22Rv1 (cell line): ENCODE results near the gene FKBP9.
"Not testable (repeated sequence)": the region's sequence is repeated elsewhere in the genome, so short reads cannot be mapped to it uniquely, and the experiment has no call there.

Source experiments
- H3K27ac ChIP-seq: fragments of 450-650 bp; 2 replicates; pipeline ENCODE4 v1.5.1; 2017
- ZFX ChIP-seq: fragments of 450-650 bp; IDR thresholded peaks from 2 replicates; pipeline ENCODE4 v1.6.1; 2017; ENCODE audit warnings: antibody characterized with exemption, borderline replicate concordance
- TF ChIP-seq, protein P1 (sequence below): fragments of 450-650 bp; IDR thresholded peaks from 2 replicates; pipeline ENCODE4 v1.5.1; 2017; ENCODE audit warnings: mild to moderate bottlenecking

FKBP9 gene

DNA sequence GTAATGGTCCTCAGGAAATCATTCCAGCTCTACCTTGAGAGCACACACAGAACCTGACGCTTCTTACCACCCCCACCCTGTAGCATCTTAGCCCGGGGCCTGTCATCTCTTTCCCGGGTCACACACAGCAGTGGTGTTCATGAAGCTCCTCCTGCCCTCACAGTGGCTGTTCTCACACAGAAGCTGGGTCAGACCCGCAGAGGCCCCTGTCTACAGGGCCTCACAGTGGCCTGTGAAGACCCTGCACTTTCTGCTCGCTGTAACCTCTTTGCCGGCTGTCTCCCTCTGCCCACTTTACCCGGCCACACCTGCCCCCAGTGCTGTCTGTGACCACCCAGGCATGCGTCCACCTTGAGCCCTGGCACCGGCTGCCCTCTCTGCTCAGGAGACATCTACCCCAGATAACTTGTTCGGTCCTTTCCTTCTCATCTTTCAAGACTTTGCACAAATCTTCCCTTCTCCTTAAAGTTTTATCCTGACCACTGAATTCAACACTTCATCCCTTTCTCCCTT, 46.9 kb downstream of the FKBP9 start:
- H3K27ac ChIP-seq, result not testable (repeated sequence)

DNA sequence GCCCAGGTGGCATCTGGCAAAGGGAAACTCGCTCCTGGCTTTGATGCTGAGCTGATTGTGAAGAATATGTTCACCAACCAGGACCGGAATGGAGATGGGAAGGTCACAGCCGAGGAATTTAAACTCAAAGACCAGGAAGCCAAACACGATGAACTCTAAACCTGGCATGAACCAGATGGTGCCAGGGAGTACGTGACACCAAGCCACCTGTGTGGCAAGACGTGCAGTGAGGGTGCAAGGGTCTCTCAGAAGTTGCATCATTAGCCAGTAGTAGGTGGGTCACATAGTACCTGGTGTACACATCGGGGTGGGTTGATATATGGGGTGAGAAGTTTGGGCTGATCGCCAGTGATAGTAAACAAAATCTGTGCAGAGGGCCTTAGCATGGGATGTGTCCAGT, 48.0 kb downstream of the FKBP9 start:
- H3K27ac ChIP-seq, result not testable (repeated sequence)

DNA sequence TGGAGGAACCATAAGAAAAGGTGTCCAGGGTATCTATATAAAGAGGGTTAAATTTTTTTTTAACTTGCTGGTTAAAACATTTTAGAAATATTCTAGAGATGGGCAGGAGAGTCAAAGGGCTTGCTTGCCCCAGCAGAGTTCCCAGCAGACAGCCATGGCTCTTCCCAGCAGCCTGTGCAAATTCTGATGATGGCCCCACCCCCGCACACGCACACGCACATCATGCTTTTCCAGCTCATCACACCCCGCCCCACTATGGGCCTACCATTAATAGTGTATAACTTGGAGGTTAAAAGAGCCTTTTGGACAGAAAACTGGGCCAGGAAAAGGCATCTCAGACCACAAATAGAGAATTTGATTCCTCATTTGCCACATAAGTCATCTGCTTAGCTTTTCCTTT, 48.5 kb downstream of the FKBP9 start:
- H3K27ac ChIP-seq, result not testable (repeated sequence)

DNA sequence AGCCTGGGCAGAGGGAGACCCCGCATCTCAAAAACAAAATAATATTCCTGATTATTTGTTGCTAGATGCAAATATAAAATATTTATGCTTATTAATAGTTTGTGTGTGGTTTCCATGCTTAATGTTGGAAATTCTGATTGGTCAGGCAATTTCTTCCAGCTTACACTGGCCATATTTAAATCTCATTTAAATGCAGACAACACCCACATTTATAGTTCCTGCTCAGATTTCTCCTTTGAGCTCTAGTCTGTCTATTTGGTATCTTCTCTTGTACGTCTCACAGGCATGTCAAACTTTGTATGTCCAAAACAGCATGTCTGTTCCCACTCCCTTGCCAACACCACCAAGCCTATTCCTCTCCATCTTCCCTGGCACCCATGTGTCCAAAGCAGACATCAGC, 52.5 kb downstream of the FKBP9 start:
- no peak overlapping the region for H3K27ac ChIP-seq
- TF ChIP-seq, protein P1, sequence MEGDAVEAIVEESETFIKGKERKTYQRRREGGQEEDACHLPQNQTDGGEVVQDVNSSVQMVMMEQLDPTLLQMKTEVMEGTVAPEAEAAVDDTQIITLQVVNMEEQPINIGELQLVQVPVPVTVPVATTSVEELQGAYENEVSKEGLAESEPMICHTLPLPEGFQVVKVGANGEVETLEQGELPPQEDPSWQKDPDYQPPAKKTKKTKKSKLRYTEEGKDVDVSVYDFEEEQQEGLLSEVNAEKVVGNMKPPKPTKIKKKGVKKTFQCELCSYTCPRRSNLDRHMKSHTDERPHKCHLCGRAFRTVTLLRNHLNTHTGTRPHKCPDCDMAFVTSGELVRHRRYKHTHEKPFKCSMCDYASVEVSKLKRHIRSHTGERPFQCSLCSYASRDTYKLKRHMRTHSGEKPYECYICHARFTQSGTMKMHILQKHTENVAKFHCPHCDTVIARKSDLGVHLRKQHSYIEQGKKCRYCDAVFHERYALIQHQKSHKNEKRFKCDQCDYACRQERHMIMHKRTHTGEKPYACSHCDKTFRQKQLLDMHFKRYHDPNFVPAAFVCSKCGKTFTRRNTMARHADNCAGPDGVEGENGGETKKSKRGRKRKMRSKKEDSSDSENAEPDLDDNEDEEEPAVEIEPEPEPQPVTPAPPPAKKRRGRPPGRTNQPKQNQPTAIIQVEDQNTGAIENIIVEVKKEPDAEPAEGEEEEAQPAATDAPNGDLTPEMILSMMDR, result no peak
- TF ChIP-seq ZFX, result no peak

GRCh38 chr7:33012364-33012763, 55.1 kb downstream of the FKBP9 start:
- TF ChIP-seq, protein P1, result no peak
- no peak for TF ChIP-seq ZFX
- no peak overlapping the region for H3K27ac ChIP-seq

DNA sequence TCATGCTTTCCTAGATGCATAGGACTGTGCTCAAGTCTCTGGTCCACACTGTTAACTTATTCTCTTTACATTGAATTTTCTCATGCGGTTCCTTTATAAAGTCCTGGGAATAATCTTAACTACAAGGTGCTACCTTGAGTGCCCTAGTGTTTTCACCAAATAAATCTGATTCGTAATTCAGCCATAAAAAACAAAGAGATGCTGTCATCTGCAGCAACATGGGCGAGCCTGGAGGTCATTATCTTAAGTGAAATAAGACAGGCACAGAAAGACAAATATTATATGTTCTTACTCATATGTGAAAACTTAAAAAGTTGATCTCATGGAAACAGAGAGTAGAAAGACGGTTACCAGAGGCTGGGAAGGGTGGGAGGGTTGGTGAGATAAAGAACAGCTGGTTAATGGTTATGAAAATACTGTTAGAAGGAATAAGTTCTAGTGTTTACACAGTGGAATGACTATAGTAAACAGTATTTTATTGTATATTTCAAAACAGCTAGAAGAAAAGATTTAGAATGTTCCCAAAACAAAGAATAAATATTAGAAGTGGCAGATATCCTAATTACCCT, 67.0 kb downstream of the FKBP9 start:
- H3K27ac ChIP-seq, result no peak overlapping the region
- no peak for TF ChIP-seq ZFX
- TF ChIP-seq, protein P1, result no peak

DNA sequence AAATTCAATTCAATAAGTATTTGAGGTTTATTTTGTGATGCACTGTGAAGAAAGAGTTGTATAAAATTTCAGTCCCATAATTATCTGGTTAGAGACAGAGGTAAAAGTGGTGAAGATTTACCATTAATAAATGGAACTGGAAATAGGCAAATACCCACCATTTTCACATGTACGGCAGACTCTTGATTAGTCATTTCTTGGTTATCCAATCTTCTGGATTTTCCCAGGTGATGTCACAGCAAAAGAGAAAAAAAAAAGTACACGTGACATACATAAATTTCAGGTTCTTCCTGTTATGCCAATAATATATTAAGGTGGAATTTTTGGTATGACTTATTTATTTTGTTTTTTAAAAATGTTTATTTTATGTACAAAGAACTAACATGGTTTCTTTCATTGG, 78.5 kb downstream of the FKBP9 start:
- no peak for TF ChIP-seq ZFX
- TF ChIP-seq, protein P1, result no peak
- no peak overlapping the region for H3K27ac ChIP-seq

DNA sequence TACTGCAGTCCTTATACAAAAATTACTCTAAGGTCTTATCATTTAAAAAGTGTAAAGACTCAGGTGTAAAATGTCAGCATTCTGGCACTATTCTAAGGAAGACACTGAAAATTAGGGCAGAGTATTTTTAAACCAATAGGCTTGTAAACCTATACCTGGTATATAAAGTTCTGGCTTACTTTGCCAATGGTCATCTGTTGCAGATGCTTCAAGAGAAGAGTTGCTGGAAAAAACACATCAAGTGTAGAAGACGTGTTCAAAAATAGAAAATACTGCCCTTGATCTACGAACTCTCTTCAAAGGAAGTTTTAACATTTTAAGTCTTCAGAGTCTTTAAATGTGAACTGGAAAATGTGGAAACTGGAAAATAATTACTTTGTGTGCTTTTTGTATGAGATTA, 81.4 kb downstream of the FKBP9 start:
- TF ChIP-seq, protein P1, result no peak
- TF ChIP-seq ZFX, result no peak
- no peak overlapping the region for H3K27ac ChIP-seq

DNA sequence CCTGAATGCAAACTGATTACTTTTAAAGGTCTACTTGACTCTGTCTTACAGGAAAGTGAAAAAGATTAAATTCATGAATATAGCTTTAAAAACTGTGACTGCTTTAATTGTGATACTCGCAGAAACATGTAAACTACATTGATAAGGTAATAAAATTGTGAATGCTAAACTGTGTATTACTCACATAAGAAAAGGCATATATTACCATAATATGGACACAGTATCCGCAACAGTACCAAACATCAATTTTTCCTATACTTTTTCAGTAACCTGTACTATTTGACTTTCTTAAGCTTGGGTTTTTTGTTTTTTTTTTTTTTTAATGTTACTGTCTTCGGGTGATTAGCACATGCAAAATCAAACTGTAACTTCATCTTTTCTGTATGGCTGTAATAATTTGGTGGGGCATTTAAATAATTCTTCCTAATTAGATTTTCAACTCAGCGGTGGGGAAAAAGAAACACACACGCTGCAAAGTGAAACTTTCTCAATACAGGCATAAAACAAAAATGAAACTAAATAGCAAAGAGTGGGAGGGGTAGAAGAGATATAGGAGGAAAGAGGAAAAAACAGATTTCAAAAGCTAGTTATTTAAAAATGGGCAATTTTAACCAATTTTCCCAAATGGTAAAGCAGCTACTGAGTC, 82.1 kb downstream of the FKBP9 start:
- TF ChIP-seq ZFX, result no peak
- TF ChIP-seq, protein P1, result no peak
- H3K27ac ChIP-seq, result no peak overlapping the region
